Endometrial microvascular endothelial cells (primary cell): Measurements from ENCODE around the gene AP5Z1. TPM values are rescaled to one million over a fixed set of nuclear protein-coding genes. Genes with fewer than 3 reads are reported as not detected.
"Not testable (repeated sequence)": the region's sequence is repeated elsewhere in the genome, so short reads cannot be mapped to it uniquely, and the experiment has no call there.

Experiments
- in situ Hi-C: cut with HindIII; loops from 2 replicates; pipeline ENCODE4 v1.10.0; 2017; ENCODE audit warnings: low sequenced_read_pairs, low pct_unique_long_range_greater_than_20kb; ENCODE audit errors: inconsistent ontology term
- total RNA-seq: library from RNA; depleted of rRNA; stranded (reverse); fragments of >200 nt; gene quantifications from one replicate; pipeline ENCODE4 v1.2.3, GENCODE V29; 2015; ENCODE audit errors: inconsistent ontology term

AP5Z1 gene
- total RNA-seq, 1 donor from 2014 or later, result 25.6 TPM

DNA sequence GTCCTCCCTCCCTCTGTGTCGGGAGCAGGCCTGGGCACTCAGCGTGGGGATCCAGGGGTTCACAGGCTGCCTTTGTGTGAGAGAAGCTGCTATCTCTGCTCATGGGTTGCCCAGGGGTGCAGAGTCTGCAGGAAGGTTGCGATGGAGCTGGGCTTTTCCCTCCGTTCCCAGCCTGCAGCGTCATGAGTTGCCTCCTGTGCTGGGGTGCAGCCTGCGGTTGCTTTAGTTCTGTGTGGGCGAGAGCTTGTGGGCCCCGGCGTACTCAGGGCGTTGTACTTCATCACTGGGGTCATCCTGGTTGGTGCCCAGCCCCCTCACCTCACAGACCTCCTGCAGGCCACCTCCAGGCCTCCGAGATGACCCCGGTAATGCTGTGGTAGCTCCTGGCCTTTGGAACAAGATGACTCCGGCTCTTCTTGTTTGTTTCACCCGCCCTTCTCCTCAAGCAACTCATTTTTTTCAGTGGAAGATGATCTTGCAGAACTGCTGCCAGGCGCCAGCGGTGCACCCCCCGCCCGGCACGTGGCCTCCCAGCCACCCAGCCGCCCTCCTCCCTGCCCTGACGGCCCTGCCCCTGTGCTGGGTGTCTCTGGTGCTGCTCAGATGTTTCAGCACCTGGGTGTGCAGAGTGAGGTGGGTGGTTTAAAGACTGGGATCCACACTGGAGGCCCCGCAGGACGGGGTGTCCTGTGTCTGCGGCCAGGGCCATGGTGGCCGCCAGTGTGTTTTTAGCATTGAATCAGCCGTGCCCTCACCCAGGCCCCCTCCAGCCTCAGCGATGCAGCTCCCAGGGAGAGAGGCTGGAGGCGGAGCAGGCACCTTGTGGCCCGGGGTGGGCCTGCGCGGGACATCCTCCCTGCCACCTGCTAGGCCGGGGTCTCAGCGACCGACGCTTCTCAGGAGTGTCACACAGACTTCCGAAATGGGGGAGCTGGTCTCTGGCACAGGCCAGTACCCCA lies 7.2 kb downstream of the AP5Z1 start:
- in situ Hi-C loops, result no loop called here

DNA sequence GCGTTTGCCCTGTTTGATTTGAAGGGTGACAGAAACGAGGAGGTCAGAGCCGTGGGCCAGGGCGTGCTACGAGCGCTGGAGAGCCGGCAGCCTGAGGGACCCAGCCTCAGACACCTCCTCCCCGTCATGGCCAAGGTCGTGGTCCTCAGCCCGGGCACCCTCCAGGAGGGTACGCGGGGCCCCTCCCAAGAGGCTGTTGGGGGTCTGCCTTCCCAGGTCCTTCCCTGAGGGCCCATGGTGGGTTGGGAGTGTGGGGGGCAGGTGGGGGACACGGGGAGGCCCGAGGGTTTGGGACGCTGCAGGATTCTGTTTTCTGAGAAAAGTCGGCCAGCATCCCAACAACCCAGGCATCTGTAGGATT lies 7.8 kb downstream of the AP5Z1 start:
- in situ Hi-C loops, result no loop called here

DNA sequence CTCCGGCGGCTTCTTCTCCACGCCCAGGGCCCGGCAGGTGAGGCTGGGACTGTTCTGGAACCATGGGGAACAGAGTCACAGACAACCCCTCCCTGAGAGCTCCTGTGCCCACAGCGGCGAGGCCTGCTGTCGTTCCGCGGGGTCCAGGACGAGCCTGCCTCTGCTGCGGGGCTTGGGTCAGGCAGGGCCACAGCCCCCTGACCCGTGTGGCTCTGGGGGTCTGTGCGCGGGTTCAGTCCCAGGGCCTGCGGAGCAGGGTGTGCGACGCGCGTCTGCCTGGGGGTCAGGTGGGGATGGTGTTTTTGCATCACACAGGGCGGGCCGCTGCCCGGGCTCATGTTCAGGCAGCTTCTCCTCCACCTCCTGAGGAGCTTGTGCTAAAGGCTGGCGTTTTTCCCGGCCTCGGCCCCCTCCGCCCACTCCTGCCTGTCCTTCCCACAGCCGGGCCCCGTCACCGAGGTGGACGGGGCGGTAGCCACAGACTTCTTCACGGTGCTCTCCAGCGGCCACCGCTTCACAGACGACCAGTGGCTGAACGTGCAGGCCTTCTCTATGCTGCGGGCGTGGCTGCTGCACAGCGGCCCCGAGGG lies 8.4 kb downstream of the AP5Z1 start:
- in situ Hi-C loops, result no loop called here

DNA sequence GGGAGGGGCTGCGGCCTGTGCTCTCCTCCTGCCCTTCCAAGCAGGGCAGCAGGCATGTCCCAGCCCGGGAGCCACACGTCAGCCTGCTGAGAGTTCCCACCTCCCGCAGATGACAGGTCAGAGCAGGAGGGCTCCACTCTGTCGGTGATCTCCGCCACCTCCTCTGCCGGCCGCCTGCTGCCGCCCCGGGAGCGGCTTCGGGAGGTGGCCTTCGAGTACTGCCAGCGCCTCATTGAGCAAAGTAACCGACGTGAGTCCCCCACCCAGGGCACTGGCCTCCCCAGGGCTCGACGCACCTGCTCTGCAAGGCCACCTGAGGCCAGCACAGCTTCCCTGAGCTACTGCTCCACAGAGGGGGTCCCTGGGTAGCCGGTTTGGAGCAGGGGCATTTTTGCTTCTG lies 9.4 kb downstream of the AP5Z1 start:
- in situ Hi-C loops, result no loop called here

DNA sequence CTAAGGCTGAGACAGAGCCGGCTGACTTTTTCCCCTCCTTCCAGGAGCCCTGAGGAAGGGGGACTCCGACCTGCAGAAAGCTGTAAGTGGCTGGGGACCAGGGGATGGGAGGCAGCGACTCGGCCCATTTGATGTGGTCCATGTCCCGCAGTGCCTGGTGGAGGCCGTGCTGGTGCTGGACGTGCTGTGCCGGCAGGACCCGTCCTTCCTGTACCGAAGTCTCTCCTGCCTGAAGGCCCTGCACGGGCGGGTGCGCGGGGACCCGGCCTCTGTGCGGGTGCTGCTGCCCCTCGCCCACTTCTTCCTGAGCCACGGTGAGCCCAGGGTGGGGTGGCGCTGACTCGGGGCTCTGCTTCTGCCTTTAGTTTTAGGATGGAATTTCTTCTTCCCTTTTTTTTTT lies 9.9 kb downstream of the AP5Z1 start:
- in situ Hi-C loops, result no loop called here

DNA sequence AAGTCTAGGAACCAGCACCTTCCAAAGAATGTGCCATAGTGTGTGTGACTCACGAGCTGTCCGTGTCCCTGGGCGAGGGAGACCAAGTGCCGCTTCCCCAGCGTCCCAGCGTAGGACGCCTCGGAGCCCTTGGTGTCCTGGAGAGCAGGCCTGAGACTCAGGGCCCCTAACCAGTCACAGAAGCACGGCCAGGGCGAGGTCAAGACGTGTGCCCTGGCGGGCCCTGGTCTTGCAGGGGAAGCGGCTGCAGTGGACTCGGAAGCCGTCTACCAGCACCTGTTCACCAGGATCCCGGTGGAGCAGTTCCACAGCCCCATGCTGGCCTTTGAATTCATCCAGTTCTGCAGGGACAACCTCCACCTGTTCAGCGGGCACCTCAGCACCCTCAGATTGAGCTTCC lies 10.6 kb downstream of the AP5Z1 start:
- in situ Hi-C loops, result no loop called here

DNA sequence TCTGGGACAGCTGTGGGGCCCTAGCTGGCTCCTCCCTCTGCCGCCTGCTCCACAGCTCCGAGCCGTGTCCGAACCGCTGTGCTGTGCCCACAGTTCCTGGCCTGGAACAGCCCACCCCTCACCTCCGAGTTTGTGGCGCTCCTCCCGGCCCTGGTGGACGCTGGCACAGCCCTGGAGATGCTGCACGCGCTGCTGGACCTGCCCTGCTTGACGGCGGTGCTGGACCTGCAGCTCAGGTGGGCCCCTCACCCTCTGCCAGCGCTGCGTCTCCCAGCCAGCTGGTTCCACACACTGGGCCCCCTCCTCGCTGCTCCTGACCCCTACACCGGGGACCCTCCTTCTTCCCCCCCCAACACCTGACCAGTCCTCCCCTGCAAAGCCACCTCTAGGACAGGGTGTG lies 12.1 kb downstream of the AP5Z1 start:
- in situ Hi-C loops, result no loop called here

DNA sequence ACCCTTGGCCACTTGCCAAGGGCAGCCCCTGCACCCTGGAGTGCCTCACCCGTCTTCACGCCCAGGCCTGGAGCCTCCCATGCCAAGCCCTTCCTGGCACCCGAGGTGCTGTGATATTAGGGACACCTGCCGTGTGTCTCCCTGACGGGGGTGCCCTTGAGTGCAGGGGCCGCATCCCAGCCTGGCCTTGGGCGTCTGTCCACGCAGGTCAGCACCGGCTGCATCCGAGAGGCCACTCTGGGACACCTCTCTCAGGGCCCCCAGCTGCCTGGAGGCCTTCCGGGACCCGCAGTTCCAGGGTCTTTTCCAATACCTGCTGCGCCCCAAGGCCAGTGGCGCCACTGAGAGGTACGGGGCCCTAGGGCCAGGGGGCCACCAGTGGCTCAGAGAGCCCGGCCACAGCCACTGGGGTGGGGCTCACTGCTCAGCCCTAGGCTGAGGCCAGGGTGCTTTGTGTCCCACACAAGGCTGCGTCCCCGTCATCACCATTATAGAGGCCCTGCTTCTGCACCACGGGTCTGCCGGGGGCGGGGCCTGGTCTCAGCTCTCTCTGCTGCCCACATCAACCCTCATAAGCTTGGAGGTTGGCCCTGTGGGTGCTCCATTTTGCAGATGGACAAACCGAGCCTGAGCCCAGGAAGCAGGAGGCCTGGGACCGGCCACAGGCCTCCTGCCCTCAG lies 12.7 kb downstream of the AP5Z1 start:
- in situ Hi-C loops, result no loop called here

DNA sequence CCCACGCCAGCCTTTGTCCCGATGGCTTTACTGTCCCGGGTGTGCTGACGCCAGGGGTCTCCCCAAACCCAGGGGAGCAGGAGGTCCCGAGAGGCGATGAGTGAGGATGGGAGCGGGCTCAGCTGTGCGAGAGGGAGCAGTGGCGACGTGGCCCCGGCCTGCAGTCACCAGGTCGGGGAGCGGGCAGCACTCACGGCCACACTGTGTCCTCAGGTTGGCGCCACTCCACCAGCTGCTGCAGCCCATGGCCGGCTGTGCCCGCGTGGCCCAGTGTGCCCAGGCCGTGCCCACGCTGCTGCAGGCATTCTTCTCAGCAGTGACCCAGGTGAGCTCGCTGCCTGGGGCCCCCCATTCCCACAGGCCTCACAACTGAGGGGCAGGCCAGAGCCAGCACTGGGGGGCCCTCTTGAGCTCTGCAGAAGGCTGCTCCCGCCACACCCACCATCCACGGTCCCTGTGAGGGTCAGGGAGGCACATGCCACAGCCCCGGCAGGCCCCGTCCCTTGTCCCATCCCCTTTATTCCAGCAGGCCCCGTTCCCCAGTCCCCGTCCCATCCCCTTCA lies 13.3 kb downstream of the AP5Z1 start:
- in situ Hi-C loops, result no loop called here

DNA sequence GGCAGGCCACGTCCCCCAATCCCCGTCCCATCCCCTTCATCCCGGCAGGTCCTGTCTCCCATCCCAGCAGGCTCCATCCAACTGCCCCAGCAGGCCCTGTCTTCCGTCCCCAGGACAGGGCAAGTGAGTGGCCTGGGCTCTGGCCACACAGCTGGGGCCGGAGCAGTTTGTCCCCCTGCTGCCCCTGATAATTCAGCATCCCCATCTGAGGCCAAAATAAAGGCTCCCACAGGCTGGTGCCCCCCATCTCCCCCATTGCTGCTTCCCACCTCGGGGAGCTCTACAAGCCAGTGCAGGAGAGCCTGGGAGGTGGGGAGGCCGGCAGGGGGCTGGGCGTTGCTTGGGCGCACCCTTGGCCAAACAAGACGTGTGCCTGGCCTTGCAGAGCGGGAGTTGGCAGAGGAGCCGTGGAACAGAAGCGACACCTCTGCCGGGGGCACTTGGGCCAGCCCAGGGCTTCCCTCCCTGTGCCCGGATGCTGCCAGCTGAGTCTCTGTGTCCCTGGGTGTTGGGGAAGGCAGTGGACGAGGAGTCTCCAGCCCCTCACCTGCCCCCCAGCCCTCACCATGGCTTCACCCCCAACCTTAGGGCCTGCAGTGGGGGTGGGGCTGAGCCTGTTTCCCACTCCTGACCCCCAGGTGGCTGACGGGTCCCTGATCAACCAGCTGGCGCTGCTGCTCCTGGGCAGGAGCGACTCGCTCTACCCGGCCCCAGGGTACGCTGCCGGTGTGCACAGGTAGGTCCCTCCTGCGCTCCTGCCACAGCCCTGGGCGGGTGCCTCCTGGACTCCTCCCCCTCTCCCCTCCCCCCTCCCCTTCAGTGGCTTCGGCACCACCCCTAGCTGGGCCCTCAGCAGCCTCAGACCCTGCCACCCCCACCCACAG lies 14.0 kb downstream of the AP5Z1 start:
- in situ Hi-C loops, result no loop called here

DNA sequence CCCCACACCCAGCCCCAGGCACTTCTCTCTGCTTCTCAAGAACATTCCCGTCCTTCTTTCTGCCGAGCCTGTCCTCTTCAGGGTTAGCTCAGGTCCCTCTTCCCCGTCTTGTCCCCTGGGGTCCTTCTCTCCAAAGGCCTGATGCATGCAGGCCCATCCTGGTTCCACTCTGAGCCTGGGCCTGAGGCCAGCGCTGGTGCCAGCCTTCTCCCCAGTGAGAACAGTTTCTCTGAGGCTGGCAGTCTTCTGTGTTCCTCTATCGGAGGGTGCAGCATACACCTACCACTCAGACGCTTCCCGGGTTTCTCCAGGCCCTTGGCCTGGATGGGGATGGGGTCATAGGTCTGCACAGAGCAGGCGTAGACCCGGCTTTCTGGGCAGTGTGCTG lies 14.6 kb downstream of the AP5Z1 start:
- in situ Hi-C loops, result no loop called here

DNA sequence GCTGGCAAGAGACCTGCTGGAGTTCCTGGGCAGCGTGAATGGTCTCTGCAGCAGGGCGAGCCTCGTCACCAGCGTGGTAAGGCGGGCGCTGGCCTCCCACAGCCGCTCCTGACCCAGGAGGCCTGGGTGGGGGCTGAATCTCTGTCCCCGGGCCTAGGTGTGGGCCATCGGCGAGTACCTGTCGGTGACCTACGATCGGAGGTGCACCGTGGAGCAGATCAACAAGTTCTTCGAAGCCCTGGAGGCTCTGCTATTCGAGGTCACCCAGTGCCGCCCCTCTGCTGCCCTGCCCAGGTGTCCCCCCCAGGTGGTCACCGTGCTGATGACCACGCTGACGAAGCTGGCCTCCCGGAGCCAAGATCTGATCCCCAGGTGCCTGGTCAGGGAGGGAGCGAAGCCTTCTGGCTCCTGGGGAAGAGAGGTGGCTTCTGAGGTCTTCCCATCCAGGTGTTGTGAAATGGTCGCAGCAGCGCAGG lies 15.1 kb downstream of the AP5Z1 start:
- in situ Hi-C loops, result no loop called here

DNA sequence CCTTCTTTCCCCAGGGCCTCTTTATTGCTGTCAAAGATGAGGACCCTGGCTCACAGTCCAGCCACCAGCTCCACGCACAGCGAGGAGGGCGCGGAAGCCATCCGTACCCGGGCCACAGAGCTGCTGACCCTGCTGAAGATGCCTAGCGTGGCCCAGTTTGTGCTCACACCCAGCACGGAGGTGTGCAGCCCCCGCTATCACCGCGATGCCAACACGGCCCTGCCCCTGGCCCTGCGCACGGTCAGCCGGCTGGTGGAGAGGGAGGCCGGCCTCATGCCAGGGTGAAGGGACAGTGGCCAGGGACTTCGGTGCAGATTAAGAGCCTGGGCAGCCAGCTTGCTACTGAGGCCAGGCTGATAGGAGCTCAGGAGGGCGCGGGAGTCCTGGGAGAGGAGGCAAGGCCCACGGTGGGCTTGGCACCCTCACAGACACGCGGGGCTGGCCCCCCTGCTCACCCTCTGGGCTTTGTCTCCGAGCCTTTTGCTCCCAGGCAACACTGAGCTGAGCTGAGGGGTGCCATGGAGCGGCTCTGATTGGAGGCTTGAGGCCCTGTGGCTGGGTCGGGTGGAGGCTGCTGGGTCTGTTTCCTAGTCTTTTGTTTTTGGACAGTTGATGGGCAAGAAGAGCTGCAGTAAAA lies 15.8 kb downstream of the AP5Z1 start:
- in situ Hi-C loops, result no loop called here

DNA sequence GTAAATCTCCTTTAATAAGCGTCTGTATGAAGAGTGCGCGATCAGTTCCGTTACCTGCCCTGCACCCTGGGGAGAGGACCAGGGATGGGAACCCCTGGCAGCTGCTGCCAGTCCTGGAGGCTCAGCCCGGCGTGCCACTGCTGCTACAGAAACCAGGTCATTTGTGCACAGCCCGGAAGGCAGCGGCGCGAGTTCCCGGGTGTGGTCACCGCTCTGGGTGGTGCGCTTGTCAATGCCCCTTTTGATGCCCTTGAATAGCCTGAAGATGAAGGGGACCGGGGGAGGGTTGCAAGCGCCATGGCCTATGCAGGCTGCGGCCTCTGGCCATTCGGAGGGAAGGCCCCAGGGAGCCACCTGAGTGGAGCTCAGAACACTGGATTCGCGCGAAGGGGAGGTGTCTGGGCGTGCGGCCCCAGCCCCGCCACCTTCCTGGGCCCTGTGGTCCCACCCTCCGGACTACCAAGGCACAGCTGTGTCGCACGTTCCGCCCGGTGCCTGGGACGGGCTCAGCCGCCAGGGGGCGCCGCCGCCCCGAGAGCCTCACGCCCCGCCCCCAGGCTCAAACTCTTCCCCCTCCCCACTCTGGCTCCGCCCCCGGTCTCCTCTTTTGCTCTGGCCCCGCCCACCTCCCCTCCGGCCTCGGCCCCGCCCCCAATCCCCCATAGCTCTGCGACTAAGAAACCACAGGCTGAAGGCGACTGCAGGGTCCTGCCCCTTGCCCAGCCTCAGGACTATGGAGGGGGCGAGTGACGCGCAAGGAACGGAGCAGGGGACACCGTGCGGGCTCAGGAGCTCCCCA lies 16.5 kb downstream of the AP5Z1 start:
- in situ Hi-C loops, result no loop called here

DNA sequence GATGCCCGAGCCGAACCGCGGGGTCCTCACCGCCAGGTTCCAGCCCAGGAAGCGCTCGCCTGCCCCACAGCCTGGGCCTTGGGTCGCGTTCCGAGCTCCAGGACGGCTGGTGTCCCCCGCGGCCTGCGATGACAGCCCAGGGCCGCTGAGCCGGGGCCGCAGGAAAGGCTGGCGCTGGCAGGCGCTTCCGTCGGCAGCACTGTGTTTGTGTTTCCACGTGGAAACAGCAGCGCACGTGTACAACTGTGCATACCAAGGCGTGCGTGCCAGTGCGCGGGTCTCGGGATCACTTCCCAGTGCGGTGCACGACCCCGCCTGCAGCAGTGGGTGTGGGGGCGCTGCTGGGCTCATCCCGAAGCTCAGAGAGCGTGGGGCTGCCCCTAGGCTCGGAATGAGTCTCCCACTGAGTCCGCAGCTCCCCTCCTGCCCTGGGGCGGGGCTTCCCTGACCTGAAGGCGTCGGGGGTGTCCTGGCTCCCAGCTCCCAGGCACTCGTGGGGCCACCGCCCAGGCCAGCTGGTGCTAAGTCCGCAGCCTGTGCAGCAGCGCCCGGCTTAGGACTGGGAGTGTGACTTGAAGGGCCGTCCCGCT lies 17.2 kb downstream of the AP5Z1 start:
- in situ Hi-C loops, result no loop called here

DNA sequence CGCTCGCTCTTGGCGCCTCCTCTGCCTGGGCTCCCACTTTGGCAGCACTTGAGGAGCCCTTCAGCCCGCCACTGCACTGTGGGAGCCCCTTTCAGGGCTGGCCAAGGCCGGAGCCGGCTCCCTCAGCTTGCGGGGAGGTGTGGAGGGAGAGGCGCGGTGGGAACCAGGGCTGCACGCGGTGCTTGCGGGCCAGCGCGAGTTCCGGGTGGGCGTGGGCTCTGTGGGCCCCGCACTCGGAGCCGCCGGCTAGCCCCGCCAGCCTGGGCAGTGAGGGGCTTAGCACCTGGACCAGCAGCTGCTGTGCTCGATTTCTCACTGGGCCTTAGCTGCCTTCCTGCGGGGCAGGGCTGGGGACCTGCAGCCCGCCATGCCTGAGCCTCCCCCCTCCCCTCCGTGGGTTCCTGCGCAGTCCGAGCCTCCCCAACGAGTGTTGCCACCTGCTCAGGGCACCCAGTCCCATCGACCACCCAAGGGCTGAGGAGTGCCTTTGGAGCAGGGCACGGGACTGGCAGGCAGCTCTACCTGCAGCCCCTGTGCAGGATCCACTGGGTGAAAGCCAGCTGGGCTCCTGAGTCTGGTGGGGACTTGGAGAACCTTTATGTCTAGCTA lies 18.1 kb downstream of the AP5Z1 start:
- in situ Hi-C loops, result not testable (repeated sequence)

DNA sequence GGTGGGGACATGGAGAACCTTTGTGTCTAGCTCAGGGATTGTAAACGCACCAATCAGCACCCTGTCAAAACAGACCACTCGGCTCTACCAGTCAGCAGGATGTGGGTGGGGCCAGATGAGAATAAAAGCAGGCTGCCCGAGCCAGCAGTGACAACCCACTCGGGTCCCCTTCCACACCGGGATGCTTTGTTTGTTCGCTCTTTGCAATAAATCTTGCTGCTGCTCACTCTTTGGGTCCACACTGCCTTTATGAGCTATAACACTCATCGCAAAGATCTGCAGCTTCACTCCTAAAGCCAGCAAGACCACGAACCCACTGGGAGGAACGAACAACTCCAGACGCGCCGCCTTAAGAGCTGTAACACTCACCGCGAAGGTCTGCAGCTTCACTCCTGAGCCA lies 18.7 kb downstream of the AP5Z1 start:
- in situ Hi-C loops, result not testable (repeated sequence)
